WTC11 (cell line): Measurements from ENCODE around the gene RALY. TPM values are rescaled to one million over a fixed set of nuclear protein-coding genes. Genes with fewer than 3 reads are reported as not detected.

Experiments
- ATAC-seq: fragments of 200-7000 bp; cut with Tn5 transposase; 2 replicates; pipeline ENCODE4 v1.10.0; 2021; ENCODE audit warnings: mild to moderate bottlenecking, moderate library complexity
- CTCF ChIA-PET: fragments of 300-600 bp; sonication (Branson Sonifier 250); formaldehyde crosslinking; loops from one replicate; lab custom pipeline; 2021; ENCODE audit warnings: antibody characterized with exemption; lab: Charles Lee
- POLR2A ChIA-PET: fragments of 350-600 bp; sonication (Branson Sonifier 250); formaldehyde crosslinking; loops from one replicate; lab custom pipeline; 2021; ENCODE audit warnings: antibody characterized with exemption; lab: Charles Lee
- DNase-seq: peaks from one replicate; pipeline ENCODE4 v3.0.0; 2021; ENCODE audit warnings: low spot score
- H3K27ac Mint-ChIP-seq: 2 replicates; pipeline ENCODE4 v1.8.0; 2021; ENCODE audit warnings: mixed read lengths
- H3K27me3 Mint-ChIP-seq: 2 replicates; pipeline ENCODE4 v1.8.0; 2021; ENCODE audit warnings: low read depth, mild to moderate bottlenecking, moderate library complexity, mixed read lengths
- H3K36me3 Mint-ChIP-seq: 2 replicates; pipeline ENCODE4 v1.8.0; 2021; ENCODE audit warnings: mixed read lengths
- H3K4me1 Mint-ChIP-seq: 2 replicates; pipeline ENCODE4 v1.8.0; 2022; ENCODE audit warnings: mixed read lengths
- H3K4me3 Mint-ChIP-seq: 2 replicates; pipeline ENCODE4 v1.8.0; 2021; ENCODE audit warnings: mild to moderate bottlenecking, moderate library complexity, mixed read lengths
- H3K9me3 Mint-ChIP-seq: 2 replicates; pipeline ENCODE4 v1.8.0; 2021; ENCODE audit warnings: mixed read lengths
- ARID4B ChIP-seq: sonication (generic); formaldehyde crosslinking; IDR thresholded peaks from 2 replicates; pipeline ENCODE4 v1.8.0; 2023; ENCODE audit warnings: missing genetic modification reagents, mild to moderate bottlenecking, borderline replicate concordance
- CTCF ChIP-seq: fragments of 200-600 bp; IDR thresholded peaks from 2 replicates; pipeline ENCODE4 v1.8.0; 2022; ENCODE audit warnings: antibody characterized with exemption
- GABPB1 ChIP-seq: sonication (generic); formaldehyde crosslinking; IDR thresholded peaks from 2 replicates; pipeline ENCODE4 v1.8.1; 2023; ENCODE audit warnings: mild to moderate bottlenecking, missing genetic modification reagents
- GRHL2 ChIP-seq: fragments of 250-450 bp; sonication (Bioruptor Pico); IDR thresholded peaks from 2 replicates; pipeline ENCODE4 v1.8.0; 2022; ENCODE audit warnings: mild to moderate bottlenecking, moderate library complexity; ENCODE audit not compliant: insufficient replicate concordance, severe bottlenecking
- HMGXB4 ChIP-seq: sonication (generic); formaldehyde crosslinking; IDR thresholded peaks from 2 replicates; pipeline ENCODE4 v1.8.1; 2023; ENCODE audit warnings: mild to moderate bottlenecking, moderate library complexity, missing genetic modification reagents
- JAZF1 ChIP-seq: fragments of 250-450 bp; sonication (Bioruptor Pico); IDR thresholded peaks from 2 replicates; pipeline ENCODE4 v1.9.0; 2021; ENCODE audit warnings: moderate library complexity, mild to moderate bottlenecking, inconsistent platforms
- MLX ChIP-seq: sonication (generic); formaldehyde crosslinking; IDR thresholded peaks from 2 replicates; pipeline ENCODE4 v1.8.1; 2023; ENCODE audit warnings: mild to moderate bottlenecking, missing genetic modification reagents, moderate library complexity
- NFATC4 ChIP-seq: fragments of 250-450 bp; sonication (Bioruptor Pico); IDR thresholded peaks from 2 replicates; pipeline ENCODE4 v1.9.0; 2021; ENCODE audit warnings: mild to moderate bottlenecking
- NFE2L1 ChIP-seq: sonication (generic); formaldehyde crosslinking; IDR thresholded peaks from 2 replicates; pipeline ENCODE4 v1.8.1; 2023; ENCODE audit warnings: missing genetic modification reagents
- NFYB ChIP-seq: sonication (generic); formaldehyde crosslinking; conservative IDR thresholded peaks from 2 replicates; pipeline ENCODE4 v1.8.0; 2022; ENCODE audit warnings: low read depth, missing genetic modification reagents
- NR3C1 ChIP-seq: sonication (generic); formaldehyde crosslinking; conservative IDR thresholded peaks from 2 replicates; pipeline ENCODE4 v1.8.1; 2023; ENCODE audit warnings: low read depth, mild to moderate bottlenecking, missing genetic modification reagents
- PRDM15 ChIP-seq: sonication (generic); formaldehyde crosslinking; IDR thresholded peaks from 2 replicates; pipeline ENCODE4 v1.8.0; 2022; ENCODE audit warnings: missing genetic modification reagents
- RELA ChIP-seq: sonication (generic); formaldehyde crosslinking; IDR thresholded peaks from 2 replicates; pipeline ENCODE4 v1.8.1; 2022; ENCODE audit warnings: missing genetic modification reagents, mild to moderate bottlenecking, borderline replicate concordance
- SP1 ChIP-seq: sonication (generic); formaldehyde crosslinking; conservative IDR thresholded peaks from 2 replicates; pipeline ENCODE4 v1.8.1; 2022; ENCODE audit warnings: missing genetic modification reagents
- USF1 ChIP-seq: sonication (generic); formaldehyde crosslinking; IDR thresholded peaks from 2 replicates; pipeline ENCODE4 v1.8.0; 2022; ENCODE audit warnings: mild to moderate bottlenecking, missing genetic modification reagents
- ZNF396 ChIP-seq: fragments of 250-450 bp; sonication (Bioruptor Pico); IDR thresholded peaks from 2 replicates; pipeline ENCODE4 v1.8.0; 2021; ENCODE audit warnings: mild to moderate bottlenecking, moderate library complexity, borderline replicate concordance
- ZNF423 ChIP-seq: fragments of 250-450 bp; sonication (Bioruptor Pico); IDR thresholded peaks from 2 replicates; pipeline ENCODE4 v2.1.2; 2022; ENCODE audit warnings: mild to moderate bottlenecking, moderate library complexity
- total RNA-seq: library from RNA; stranded (reverse); gene quantifications from 3 replicates; pipeline ENCODE4 v1.2.3, GENCODE V29; 2021

The RALY gene
- total RNA-seq, 1 experiment from 2014 or later = 164 TPM

- TF ChIP-seq PRDM15 (CRISPR knock-in tag) = no peak
- no peak for TF ChIP-seq JAZF1 (CRISPR knock-in tag)
Measured at GRCh38 chr20:33990075-33990474, 3.6 kb upstream of the RALY start (continued).

- H3K27ac Mint-ChIP-seq = no peak overlapping the region
- DNase-seq = no peak
- TF ChIP-seq NFYB (0 out of 2 replicates have a peak, but pooled peaks have one; percentile 22), NFE2L1 (no peak)
- ATAC-seq = no peak
- H3K36me3 Mint-ChIP-seq = peaks cover 3% of the 10 kb centered on the region; the same call in 1 of the 2 replicates
- no peaks in the 10 kb centered on the region for H3K27me3 Mint-ChIP-seq
- H3K4me1 Mint-ChIP-seq = peaks cover 25% of the 10 kb centered on the region
- H3K4me3 Mint-ChIP-seq = peak overlapping the region; percentile 88
- ChIA-PET POLR2A (interaction anchor here (0.9 kb wide), 1 partner anchor 121 kb away, joined by 3 read pairs; the partner anchor contains the start of gene EIF2S2), CTCF (interaction anchor here (2.3 kb wide), 1 partner anchor 128 kb away, joined by 12 read pairs; no protein-coding TSS in a partner anchor)
- H3K9me3 Mint-ChIP-seq = no peaks in the 10 kb centered on the region
Measured at GRCh38 chr20:33991502-33991901, 2.2 kb upstream of the RALY start.

GRCh38 chr20:33992145-33992922 lies 1.4 kb upstream of the RALY start:
- Mint-ChIP-seq H3K4me3 (peak overlapping the region; percentile 88), H3K27me3 (no peaks in the 10 kb centered on the region), H3K27ac (peak overlapping the region; percentile 98), H3K9me3 (no peaks in the 10 kb centered on the region), H3K36me3 (peaks cover 3% of the 10 kb centered on the region; the same call in 1 of the 2 replicates), H3K4me1 (peaks cover 28% of the 10 kb centered on the region)
- ChIA-PET POLR2A (interaction anchor here (0.5 to 1.4 kb wide), 6 partner anchors 46 to 369 kb away, joined by 3 to 8 read pairs (median 4); partner anchors contain the start of gene EIF2S2), CTCF (interaction anchor here (1.0 to 2.3 kb wide), 6 partner anchors 24 to 129 kb away, joined by 4 to 17 read pairs (median 8); partner anchors contain the start of gene EIF2S2)
- no peak for ATAC-seq
- TF ChIP-seq NR3C1 (CRISPR knock-in tag) = no peak
- no peak for TF ChIP-seq SP1 (CRISPR knock-in tag)
- no peak for TF ChIP-seq NFATC4 (CRISPR knock-in tag)
- no peak for TF ChIP-seq GABPB1 (CRISPR knock-in tag)
- TF ChIP-seq MLX (CRISPR knock-in tag) = no peak
- no peak for TF ChIP-seq ARID4B
- no peak for TF ChIP-seq USF1
- TF ChIP-seq CTCF = no peak
- TF ChIP-seq GRHL2 (CRISPR knock-in tag) = no peak
- no peak for TF ChIP-seq NFE2L1
- no peak for TF ChIP-seq ZNF423 (CRISPR knock-in tag)
- no peak for TF ChIP-seq ZNF396 (CRISPR knock-in tag)
- no peak for TF ChIP-seq RELA
- TF ChIP-seq HMGXB4 = no peak
- no peak for DNase-seq
